Testis (tissue), 2 donors: ENCODE measurements around the gene SMYD3.
A peak's percentile ranks its signal among the peaks of the same experiment; 100 is the strongest.

ENCODE experiments used
- POLR2A ChIP-seq: fragments of 450-650 bp; IDR thresholded peaks from one replicate; pipeline ENCODE4 v1.6.1; 2017; ENCODE audit warnings: antibody characterized with exemption, mild to moderate bottlenecking, moderate library complexity
- TF ChIP-seq, protein P1 (sequence below), 3 experiments: fragments of 450-650 bp in 2 of 3; fragments of 200-600 bp in 1 of 3; sonication (generic) in 1 of 3; IDR thresholded peaks; one replicate each; pipeline ENCODE4 v1.5.1; 2016 to 2019; ENCODE audit warnings: antibody characterized with exemption in 3 of 3, mild to moderate bottlenecking in 2 of 3, moderate library complexity in 1 of 3

DNA sequence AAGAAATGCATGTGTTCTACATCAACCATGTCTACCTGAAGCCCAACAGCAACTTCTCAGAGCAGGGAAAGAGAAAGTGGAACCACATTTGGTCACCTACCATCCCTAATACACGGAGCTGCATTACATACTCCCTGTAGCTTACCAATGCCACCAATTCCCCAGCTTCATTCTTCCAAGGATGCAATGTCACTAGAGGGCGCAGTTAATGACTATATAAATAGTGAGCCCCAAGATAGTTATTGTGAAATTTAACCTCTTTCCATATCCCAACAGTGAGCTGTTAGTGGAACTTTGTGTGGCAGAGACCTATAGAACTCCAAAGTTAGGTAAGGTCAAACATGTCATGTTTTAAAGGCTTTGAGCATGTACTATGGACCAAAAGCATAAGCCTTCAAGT is 618.3 kb downstream of the SMYD3 start:
- TF ChIP-seq, protein P1, sequence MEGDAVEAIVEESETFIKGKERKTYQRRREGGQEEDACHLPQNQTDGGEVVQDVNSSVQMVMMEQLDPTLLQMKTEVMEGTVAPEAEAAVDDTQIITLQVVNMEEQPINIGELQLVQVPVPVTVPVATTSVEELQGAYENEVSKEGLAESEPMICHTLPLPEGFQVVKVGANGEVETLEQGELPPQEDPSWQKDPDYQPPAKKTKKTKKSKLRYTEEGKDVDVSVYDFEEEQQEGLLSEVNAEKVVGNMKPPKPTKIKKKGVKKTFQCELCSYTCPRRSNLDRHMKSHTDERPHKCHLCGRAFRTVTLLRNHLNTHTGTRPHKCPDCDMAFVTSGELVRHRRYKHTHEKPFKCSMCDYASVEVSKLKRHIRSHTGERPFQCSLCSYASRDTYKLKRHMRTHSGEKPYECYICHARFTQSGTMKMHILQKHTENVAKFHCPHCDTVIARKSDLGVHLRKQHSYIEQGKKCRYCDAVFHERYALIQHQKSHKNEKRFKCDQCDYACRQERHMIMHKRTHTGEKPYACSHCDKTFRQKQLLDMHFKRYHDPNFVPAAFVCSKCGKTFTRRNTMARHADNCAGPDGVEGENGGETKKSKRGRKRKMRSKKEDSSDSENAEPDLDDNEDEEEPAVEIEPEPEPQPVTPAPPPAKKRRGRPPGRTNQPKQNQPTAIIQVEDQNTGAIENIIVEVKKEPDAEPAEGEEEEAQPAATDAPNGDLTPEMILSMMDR (IDR thresholded peaks at IDR 0.05) = peak in 1 of 3 experiments; percentile 11
- no peak for TF ChIP-seq POLR2A
